HG02973 (cell line): ENCODE results near the gene C11orf42.
A peak's percentile ranks its signal among the peaks of the same experiment; 100 is the strongest.
"Not testable (repeated sequence)": the region's sequence is repeated elsewhere in the genome, so short reads cannot be mapped to it uniquely, and the experiment has no call there.

Experiments
- ATAC-seq: cut with Tn5 transposase; IDR thresholded peaks from one replicate; pipeline ENCODE4 v1.9.1; 2021; ENCODE audit warnings: moderate library complexity; ENCODE audit not compliant: unreplicated experiment

C11orf42 gene

DNA sequence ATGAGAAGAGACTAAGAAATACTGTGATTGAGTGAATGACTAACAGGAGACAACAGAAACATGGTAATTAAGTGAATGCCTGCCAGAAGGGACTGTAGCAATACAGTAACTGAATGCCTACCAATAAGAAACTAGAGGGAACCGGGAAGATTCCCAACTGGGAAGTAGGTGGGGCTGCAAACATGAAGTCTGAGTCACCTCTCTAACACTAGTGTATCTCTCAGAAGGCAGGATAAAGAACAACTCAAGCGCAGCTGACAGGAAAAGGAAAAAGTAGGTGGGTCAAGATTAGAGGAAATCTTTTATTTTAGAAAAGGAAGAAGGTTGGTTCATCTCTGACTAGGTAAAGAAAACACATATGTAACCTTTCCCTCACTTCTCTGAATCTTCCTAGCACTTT is 14.0 kb downstream of the C11orf42 start:
- no peak for ATAC-seq

DNA sequence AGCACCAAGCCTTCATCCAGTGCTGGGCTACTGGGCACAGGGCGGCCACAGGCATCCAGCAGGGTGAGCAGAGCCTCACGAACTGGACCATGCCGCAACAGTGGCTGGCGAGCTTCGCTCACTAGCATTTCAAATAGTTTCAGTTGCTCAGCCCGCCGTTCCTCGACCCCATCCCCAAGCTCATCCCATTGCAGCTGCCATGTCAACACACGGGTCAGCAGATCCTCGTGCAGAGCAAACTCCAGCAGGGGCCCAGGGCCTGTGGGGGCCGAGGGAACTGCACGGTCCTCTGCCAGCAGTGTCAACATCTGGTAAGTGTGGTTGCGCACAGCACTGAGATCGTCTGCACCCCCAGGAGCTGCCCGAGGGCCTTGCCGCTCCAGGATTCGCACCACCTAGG is 18.5 kb downstream of the C11orf42 start:
- ATAC-seq = no peak

DNA sequence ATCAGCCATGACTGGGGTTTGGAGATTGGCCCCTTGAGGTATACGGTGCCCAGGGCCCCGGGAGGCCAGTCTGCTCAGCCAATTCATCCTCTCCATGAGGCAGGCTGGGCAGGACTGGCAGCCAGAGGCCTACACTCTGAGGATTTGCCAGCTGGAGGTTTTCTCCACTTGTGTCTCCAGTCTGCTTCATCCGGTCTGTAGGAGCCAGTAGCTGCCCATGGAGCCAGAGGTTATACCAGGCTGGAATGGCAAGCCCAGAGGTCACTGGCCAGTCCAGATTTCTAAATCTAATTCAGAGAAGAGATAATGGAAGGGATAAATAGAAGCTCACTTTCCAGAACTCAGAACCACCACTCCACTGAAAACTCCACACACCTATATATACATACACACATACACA is 19.1 kb downstream of the C11orf42 start:
- ATAC-seq = no peak

DNA sequence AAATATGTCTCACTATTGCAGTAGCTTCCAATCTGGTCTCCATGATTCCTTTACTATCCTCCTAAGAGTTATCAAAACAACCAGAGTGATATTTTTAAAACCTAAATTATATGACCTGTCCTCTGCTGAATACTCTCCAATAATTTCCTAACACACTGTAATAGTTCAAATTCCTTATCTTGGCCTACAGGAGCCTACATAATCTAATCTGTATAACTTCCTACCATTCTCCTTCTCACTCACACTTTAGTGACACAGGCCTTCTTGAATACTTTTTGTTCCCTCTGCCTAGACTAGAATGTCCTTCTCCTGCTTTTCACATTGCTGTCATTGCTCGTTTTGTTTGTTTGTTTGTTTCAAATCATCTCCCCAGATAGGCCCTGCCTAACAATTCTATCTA is 19.7 kb downstream of the C11orf42 start:
- no peak for ATAC-seq

DNA sequence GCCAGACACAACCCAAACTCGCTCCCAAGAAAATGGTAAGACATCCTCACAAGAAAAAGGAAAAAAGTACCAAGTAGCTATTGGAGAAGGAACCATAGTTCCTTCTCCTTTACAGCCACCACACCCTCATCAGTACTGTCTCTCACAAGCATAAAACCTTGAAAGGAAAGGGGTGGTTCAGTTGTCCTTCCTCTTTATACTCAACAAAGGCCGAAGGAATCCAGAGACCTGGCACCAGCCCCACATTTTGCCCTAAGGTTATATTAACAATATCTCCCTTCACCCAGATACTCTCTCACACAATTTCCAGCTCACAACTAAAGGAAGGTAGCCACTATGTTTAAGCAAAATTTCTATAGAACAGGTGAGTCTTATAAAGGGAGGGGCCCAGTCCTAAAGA is 20.5 kb downstream of the C11orf42 start:
- ATAC-seq = no peak

DNA sequence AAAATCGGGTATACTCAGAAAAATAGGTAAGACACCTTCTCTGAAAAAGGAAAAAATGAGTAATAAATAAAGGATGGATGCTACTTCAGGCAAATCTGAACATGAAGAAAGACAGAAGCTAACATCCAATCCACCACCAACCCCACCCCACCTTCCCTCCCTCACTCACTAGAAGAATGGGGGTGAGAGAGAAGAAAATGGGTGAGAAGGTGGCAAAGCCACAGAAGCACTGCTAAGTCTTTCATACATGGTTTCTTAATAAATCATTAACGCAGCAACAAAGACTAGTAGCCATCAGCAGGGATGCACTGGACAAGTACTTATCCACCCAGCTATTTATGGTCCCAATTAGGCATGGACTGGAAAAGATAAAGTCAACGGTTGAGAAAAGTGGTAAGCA is 23.2 kb downstream of the C11orf42 start:
- ATAC-seq = no peak

DNA sequence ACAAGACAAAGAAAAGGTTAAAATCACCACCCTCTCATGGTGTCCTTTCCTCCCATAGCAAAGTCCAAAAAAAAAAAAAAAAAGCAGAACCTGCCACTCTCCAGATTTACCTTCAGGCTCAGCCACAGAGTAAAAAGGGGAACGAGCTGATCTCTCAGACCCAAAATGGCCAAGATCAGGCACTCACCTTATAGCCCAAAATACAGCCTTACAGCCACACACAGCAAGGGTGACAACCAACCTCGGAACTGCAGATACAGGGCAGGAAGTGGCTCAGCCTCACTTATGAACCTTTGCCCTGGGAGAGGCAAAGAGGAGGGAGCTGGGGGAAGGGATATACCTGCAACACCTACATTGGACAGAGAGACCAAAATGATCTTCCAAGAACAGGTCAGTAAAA is 24.6 kb downstream of the C11orf42 start:
- ATAC-seq = no peak

DNA sequence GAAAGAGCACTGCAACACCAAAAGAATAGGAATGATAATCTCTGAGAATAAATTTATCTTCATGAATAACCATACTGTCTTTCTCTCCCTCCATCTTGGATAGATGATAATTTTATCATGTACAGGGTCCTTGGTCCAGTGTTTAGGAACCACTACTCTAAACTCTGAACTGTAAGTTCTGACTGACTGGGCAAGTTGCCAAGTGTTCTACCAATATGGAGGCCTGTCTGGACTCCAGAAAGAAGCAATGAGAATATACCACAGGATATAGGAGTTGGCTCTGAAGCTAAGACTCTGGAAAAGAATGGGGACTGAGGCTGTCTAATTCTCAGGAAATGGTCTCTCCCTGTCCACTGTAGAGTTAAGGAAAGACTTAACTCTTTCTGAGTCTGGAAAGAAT is 27.5 kb downstream of the C11orf42 start:
- no peak for ATAC-seq

DNA sequence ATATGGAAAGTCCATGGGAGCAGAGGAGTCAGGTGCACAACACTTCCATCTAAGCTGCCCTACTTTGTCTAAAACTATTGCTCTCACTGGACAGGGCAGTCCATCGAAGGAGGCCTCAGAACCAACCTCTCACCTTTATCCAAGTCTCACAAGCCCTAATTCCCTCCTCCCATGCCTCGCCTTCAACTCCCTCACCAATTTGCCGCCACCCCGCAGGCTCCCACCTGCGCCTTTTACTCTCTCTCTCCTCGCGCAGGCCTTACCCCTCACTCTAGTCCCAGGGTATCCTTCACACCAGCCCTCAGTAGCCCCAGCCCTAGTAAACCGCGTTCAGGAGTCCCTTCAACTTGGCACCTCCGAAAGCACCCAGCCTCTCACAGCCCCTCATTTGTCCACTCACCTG is 28.6 kb downstream of the C11orf42 start:
- peak; percentile 0 for ATAC-seq

DNA sequence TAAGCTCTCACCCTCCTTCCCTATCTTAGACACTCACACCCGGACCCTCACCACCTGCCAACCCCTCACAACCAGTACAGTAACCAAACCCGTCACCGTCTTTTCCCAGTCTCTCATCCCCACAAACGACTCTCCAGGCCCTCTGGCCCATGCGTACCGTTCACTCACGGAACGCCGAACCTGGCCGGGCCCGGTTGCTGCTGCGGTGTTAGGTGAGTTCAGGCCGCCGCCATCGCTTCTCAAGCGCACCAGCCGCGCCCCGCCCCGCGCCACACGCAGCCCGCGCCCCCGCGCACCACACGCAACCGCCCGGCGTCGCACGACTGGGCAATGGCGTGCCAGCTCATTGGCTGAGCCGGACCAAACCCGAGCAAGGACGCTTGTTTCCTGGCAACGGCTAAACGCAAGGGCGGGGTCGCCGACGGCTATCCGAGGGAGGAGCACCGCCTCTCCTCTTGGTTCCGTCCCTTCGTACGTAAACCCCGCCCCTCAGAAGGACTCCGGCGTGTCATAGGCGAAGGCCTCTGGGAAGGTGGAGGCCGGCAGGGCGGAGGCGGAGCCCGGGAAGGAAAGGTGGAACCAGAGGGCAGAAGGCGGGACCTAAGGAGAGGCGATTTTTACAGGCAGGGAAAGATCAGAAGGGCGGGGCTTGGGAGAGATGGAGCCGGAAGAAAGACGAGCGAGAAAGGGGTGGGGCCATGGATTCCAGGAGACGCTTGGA is 29.2 kb downstream of the C11orf42 start, which contains the start of gene FHIP1B:
TSS of gene FHIP1B (minus strand) at position 250 of the 721 bp plus-strand sequence. CDS start 10,120 bp downstream, outside the sequence.
- peak; percentile 95 for ATAC-seq

DNA sequence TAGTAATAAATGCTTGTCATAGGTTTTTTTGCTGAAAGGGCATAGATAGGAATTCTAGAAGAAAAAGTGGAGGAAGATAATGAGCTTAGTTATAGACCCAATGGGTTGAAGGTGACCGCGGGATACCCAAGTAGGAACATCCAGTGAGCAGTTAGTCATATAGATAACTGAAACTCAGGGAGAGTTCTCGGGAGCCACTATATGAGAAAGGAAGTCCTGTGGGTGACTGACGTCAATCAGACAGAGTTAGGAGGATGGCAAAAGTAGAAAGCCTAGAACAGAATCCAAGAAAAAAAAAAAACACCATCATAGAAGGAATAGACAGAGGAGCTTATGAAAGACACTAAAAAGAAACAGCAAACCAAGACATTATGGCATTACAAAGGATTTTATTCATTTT is 31.9 kb downstream of the C11orf42 start:
- ATAC-seq = no peak

DNA sequence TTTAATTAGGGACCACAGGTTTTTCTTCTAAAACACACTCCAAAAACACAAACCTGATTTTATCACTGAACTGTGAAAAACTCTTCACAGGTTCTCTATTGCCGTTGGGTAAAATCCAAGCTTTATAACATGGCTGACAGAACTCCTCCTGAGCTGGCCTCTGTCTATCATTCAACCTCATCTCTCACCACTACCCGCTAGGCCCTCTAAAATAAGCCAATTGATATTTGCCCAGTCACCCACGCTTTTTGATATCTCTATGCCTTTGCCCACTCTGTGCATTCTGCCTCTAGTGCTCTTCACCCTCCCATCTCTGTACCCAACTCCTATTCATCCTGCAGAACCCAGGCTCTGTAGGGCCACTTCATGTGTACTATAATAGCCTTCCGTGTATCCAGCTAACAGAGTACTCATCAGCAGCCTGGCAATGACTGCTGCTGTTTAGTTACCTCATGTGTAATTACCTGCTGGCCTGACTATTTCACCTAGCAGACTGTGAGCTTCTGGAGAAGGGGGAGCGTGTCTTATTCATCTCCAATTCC is 32.5 kb downstream of the C11orf42 start:
- ATAC-seq = no peak

DNA sequence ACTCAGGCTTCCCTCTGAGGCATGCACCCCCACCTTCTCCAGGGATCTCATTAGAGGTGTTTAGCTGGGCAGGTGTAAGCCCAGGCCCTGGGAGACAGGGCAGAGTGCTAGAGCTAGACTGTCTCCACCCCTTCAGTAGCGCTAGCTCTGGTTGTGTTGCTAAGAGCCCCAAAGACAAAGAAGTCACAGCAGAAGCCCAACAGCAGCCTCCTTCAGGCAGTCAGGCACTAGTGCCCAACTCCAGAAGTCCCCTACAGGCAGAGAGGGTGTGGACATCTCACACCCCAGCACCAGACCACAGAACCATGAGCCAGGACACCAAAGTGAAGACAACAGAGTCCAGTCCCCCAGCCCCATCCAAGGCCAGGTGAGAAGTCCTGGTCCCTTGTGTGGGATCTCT is 33.5 kb downstream of the C11orf42 start, which contains the start of gene CNGA4:
TSS of gene CNGA4 (plus strand) at position 188 of the 400 bp plus-strand sequence. CDS start at position 306, 118 bp downstream.
- no peak for ATAC-seq

DNA sequence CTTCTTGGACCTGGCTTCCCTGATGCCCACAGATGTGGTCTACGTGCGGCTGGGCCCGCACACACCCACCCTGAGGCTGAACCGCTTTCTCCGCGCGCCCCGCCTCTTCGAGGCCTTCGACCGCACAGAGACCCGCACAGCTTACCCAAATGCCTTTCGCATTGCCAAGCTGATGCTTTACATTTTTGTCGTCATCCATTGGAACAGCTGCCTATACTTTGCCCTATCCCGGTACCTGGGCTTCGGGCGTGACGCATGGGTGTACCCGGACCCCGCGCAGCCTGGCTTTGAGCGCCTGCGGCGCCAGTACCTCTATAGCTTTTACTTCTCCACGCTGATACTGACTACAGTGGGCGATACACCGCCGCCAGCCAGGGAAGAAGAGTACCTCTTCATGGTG is 34.8 kb downstream of the C11orf42 start:
- no peak for ATAC-seq

DNA sequence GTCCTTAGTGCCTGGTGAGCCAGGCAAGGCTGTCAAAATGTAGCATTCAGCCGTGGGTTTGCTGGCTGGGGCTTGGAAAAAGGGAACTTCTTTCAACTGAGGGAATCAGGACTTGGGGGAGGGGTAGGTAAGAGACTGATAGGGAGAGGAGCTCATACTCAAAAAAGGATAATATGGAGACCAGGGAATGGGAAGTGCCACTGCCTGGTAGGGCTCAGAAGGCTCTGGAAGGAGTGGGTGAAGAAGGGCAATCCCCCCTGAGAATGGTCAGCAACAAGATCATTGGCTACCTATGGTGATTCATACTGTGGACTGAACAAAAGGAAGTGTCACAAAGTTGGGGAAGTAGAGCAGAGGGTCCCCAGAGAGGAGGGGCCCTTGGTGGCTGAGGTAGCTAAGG is 35.4 kb downstream of the C11orf42 start:
- no peak for ATAC-seq

DNA sequence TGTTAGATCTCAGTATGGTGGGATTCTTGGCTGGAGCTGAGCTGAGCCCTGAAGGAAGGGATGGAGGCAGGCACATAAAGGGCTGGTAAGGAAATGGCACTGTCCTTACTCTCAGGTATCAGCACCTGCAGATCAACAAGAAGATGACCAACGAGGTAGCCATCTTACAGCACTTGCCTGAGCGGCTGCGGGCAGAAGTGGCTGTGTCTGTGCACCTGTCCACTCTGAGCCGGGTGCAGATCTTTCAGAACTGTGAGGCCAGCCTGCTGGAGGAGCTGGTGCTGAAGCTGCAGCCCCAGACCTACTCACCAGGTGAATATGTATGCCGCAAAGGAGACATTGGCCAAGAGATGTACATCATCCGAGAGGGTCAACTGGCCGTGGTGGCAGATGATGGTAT is 36.0 kb downstream of the C11orf42 start:
- ATAC-seq = no peak

DNA sequence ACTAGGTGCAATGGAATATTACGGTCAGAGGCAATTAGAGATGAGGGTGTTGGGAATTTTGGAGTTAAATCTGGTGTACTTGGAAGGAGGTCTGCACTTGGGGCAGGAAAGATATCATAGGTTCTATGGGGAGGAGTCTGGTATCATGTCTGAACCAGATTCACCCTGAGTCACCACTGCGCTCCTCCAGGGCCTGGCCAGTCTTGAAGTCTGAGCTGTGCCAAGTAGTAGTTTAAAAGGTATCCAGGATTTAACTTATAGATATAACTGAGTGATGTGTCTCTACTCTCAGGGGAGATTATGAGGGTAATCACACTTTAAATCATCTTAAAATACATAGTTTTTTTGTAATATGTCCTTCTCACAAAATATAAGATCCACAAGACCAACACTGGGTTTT is 40.2 kb downstream of the C11orf42 start:
- no peak for ATAC-seq

DNA sequence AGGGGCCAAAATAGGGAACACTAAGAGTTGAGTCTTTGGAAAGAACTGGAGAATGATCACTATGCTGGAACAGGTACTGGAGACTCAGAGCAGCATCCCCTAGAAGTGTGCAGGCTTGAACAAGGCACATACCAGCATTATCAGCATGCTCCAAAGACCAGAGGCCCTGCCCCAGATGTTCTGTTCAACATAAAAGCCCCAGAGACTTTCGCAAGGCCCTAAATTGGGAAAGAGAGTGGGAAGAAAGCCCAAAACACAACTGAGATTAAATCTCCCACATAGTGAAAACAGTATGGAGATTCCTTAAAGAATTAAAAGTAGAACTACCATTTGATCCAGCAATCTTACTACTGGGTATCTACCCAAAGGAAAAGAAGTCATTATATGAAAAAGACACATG is 42.9 kb downstream of the C11orf42 start:
- ATAC-seq = no peak

DNA sequence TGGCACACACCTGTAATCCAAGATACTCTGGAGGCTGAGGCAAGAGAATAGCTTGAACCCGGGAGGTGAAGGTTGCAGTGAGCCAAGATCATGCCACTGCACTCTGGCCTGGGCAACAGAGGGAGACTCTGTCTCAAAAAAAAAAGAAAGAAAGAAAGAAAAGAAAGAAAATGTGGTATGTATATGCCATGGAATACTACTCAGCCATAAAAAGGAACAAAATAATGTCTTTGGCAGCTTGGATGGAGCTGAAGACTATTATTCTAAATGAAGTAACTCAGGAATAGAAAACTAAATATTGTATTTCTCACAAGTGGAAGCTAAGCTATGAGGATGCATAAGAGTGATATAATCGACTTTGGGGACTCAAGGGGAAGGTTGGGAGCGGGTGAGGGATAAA is 43.5 kb downstream of the C11orf42 start:
- not testable (repeated sequence) for ATAC-seq

DNA sequence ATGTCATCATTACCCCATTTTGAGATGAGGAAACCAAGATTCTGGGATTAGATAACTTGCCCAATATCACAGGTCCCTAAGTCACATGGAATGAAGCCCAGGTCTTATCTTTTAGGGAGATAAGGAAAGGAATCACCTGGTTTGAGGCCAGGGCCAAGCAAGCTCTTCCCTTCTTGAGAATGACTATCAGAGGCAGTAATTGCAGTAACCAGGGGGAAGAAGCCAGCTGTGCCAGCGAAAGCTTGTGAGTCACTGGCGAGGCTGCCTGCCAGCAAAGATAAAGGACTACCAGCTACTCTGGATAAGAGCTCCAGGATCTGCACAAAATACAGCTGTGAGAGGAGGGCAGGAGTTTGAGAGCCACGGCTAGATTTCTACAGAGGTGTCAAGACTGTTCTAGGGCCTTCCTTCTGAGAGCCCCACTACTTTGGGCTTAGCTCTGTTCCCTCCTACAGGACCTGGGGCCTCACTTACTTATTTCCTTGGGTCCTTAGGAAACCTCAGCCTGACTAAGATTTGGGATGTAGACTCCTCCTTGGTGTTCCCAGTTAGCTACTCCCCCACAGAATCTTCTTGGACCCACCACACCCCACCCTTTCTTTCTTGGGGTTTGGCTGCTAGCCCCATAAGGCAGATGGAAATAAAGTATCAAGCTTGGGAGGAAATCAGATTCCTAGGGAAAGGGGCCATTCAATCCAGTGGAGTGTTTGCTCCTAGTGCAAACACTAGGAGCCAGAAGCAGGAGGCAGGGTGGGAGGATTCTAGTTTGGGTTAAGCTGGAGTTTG is 44.6 kb downstream of the C11orf42 start:
- ATAC-seq = no peak

DNA sequence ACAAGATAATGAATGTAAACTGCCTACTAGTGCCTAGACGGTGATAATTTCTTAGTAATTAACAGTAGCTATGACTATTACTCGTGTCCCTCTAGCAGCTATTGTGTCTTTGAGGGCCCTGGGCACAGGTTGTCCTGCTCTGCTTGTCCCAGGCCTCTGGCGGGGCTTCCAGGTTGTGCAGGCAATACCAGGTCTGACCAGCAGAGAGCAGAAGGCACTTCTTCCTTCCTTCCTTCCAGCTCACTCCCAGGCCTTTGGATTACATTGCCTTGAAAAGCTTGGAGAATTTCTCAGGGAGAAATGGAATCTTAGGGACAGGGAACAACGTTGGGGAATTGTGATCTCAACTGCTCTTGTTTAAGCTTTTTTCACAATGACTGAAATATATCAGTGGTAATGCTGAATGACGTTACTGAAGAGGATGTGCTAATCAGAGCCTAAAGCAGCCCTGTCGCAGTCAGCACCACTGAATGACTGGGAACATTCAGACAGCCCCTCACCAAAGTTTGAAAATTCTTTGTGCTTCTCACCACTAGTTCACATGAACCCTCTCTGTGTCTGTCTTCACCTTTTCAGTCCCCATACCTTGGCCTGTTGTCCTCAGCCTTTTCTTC is 45.9 kb downstream of the C11orf42 start:
- ATAC-seq = peak; percentile 73
